PC-3 (cell line): ENCODE data around the gene IRGM.

Source experiments
- EZH2 ChIP-seq: fragments of 300-600 bp; sonication (generic); IDR thresholded peaks from one replicate; pipeline ENCODE4 v1.6.1; 2017; ENCODE audit warnings: antibody characterized with exemption, mild to moderate bottlenecking, low read length; ENCODE audit not compliant: unreplicated experiment
- EZH2phosphoT487 ChIP-seq: fragments of 300-600 bp; sonication (generic); IDR thresholded peaks from 2 replicates; pipeline ENCODE4 v1.6.1; 2018; ENCODE audit warnings: mild to moderate bottlenecking, antibody characterized with exemption, low read length, borderline replicate concordance

DNA sequence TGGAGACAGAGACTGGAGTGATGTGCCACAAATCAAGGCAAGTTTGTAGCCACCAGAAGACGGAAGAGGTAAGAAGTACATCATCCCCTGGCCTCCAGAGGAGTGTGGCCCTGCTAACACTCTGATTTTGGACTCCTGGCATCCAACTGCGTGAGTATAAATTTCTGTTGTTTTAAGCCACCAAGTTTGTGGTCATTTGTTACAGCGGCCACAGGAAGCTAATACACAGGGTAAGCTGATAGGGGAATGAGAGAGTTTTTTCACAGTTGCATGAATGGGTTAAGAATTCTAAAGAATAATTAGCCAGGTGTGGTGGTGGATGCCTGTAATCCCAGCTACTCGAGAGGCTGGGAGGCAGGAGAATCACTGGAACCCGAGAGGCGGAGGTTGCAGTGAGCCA, 41.9 kb upstream of the IRGM start:
- TF ChIP-seq EZH2 (no peak), EZH2phosphoT487 (no peak)
